C1 segment of cervical spinal cord (tissue), 14 donors: ENCODE results near the gene CFAP251.
A peak's percentile ranks its signal among the peaks of the same experiment; 100 is the strongest.
"Not testable (repeated sequence)": the region's sequence is repeated elsewhere in the genome, so short reads cannot be mapped to it uniquely, and the experiment has no call there.

Experiments
- DNase-seq, 14 donors: peaks; one replicate each; lab custom pipeline; 2025; lab: John Stamatoyannopoulos, UW

Gene CFAP251, protein sequence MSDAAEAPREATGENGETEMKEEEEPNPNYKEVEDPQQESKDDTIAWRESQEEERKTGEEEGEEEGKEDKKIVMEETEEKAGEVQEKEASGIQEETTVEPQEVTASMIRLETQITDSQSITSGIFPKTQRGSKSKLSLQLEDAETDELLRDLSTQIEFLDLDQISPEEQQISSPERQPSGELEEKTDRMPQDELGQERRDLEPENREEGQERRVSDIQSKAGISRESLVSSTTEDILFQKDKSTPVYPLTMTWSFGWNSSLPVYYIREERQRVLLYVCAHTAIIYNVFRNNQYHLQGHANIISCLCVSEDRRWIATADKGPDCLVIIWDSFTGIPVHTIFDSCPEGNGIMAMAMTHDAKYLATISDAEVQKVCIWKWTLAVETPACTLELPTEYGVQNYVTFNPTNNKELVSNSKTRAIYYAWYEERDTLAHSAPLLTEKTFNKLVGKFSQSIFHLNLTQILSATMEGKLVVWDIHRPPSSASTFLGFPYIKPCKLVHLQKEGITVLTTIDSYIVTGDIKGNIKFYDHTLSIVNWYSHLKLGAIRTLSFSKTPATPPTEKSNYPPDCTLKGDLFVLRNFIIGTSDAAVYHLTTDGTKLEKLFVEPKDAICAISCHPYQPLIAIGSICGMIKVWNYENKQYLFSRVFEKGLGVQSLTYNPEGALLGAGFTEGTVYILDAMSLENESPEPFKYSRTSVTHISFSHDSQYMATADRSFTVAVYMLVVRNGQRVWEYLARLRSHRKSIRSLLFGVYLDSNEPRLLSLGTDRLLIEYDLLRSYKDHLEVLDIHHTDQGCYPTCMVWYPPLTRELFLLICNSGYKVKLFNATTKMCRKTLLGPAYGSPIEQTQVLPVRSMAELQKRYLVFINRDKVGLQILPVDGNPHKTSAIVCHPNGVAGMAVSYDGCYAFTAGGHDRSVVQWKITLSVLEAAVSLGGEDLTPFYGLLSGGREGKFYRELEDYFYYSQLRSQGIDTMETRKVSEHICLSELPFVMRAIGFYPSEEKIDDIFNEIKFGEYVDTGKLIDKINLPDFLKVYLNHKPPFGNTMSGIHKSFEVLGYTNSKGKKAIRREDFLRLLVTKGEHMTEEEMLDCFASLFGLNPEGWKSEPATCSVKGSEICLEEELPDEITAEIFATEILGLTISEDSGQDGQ

GRCh38 chr12:121917950-121918678, at the start of gene CFAP251:
Gene CFAP251, plus strand, starts transcription at chr12:121918592. Its CDS starts 2,714 bp downstream, at chr12:121921306.
- DNase-seq = peak; percentile 11 to 84 (median 74)

DNA sequence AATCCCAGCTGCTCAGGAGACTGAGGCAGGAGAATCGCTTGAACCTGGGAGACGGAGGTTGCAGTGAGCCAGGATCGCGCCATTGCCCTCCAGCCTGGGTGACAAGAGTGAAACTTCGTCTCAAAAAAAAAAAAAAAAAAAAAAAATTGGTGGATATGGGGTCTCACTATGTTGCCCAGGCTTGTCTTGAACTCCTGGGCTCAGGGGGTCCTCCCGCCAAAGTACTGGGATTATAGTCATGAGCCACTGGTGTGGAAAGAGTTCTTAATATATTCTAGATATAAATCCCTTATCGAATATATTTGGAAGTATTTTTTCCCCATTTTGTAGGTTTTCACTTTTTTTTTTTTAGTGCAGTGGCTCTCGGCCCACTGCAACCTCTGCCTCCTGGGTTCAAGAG, 49.2 kb upstream of the CFAP251 start:
- not testable (repeated sequence) for DNase-seq

DNA sequence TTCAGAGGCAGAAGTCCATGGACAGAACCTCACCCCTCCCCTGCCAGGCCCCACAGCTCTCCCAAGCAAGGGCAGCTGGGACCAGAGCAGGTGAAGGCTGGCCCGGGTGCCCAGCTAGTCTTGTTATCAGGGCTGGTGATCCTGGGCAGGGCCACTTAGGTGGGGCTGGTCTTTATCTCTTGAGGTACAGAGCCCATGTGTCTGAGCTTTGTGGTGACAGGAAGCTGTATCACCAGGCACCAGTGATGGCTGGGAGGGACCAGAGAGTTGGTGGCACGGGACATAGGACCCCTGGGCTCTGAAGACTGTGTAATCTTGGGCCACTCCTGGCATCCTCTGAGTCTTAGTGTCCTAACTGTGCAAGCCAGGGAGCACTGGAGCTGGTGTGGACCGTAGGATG, 46.9 kb upstream of the CFAP251 start:
- no peak for DNase-seq

GRCh38 chr12:121872546-121873215, 45.7 kb upstream of the CFAP251 start:
- DNase-seq = peak in 4 of 14 donors; percentile 10 to 84 (median 34)

DNA sequence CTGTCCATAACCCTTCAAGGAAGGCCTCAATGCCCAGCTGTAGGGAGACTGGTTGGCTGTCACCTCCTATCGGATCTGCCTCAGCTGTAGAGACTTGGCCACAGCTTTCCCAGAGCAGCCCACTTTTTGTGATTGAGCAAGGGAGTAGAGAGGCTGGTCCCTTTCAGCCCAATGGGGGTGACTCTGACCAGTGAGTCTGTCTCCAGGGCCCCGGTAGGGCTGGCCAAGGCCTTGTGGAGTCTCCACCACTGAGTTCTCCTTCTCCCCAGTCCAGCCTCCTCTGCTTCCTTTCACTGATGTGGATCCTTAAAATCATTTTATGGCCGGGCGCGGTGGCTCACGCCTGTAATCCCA, 45.2 kb upstream of the CFAP251 start:
- no peak for DNase-seq

GRCh38 chr12:121874071-121874470, 44.3 kb upstream of the CFAP251 start:
- no peak for DNase-seq

DNA sequence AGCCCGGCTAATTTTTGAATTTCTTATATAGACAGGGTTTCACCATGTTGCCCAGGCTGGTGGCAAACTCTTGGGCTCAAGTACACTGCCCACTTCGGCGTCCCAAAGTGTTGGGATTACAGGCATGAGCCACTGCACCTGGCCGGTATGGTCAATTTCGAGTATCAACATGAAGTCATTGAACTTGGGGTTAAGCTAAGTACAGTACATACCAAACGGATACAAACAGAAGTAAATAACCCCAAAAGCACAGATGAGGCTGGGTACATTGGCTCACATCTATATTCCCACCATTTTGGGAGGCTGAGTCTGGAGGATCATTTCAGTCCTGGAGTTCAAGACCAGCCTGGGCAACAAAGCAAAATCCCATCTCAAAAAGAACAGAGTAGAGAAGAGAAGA, 42.8 kb upstream of the CFAP251 start:
- no peak for DNase-seq

GRCh38 chr12:121876080-121876447, 42.3 kb upstream of the CFAP251 start:
- DNase-seq = not testable (repeated sequence)

DNA sequence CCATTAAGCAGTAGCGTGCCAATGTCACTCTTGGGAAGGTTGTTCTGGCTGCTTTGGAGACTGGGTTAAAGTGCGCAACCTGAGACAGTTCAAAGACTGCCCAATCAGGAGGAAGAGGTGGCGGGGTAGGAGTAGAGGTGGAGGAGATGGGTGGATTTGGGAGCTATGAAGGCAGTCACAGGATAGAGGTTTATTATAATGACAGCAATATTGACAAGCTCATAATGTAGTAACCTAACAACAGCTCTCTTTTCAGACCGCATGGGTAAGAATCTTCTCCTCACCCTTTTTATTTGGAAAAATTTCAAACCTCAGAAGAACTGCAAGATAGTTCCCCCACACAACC, 35.1 kb upstream of the CFAP251 start:
- DNase-seq = no peak

- DNase-seq = not testable (repeated sequence)
Measured at GRCh38 chr12:121885129-121885528, 33.3 kb upstream of the CFAP251 start.

- DNase-seq = no peak
Measured at GRCh38 chr12:121888083-121888477, 30.3 kb upstream of the CFAP251 start.

- peak; percentile 65 to 96 (median 92) for DNase-seq
Measured at GRCh38 chr12:121888478-121889273, 29.7 kb upstream of the CFAP251 start, which contains the start of gene PSMD9. Gene PSMD9, plus strand, starts transcription at chr12:121888790. Its CDS starts 67 bp downstream, at chr12:121888857.

DNA sequence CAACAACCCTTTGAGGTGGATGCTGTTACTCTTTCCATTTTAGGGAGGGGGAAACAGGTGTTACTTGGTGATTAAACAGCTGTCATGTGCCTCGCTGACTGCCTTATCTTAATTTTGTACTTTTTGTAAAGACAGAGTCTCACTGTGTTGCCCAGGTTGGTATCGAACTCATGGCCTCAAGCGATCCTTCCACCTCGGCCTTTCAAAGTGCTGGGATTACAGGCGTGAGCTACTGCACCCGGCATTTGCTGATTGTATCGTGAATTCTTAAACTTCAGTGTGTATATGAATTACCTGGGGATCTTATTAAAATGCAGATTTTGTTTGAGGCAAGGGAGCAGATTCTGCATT, 29.1 kb upstream of the CFAP251 start:
- no peak for DNase-seq

GRCh38 chr12:121889661-121890060, 28.7 kb upstream of the CFAP251 start:
- DNase-seq = not testable (repeated sequence)

- DNase-seq = no peak
Measured at GRCh38 chr12:121892673-121893561, 25.5 kb upstream of the CFAP251 start.

GRCh38 chr12:121893961-121894460, 24.4 kb upstream of the CFAP251 start:
- DNase-seq = no peak

DNA sequence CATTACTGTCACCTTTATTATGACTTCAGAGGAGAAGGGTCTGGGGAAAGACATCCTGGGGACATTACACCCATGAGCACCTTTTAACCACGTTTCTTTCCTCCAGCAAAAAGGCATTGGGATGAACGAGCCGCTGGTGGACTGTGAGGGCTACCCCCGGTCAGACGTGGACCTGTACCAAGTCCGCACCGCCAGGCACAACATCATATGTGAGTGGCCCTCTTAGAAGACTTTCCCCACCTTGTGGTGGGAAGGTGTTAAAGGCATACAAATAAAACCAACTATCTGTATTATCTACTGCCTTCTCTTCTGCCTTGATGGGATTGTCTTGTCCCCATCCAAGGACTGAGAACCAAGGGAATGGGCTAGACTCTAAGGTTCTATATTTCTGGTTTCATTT, 23.8 kb upstream of the CFAP251 start:
- peak in 1 of 14 donors; percentile 8 for DNase-seq

GRCh38 chr12:121898287-121898686, 20.1 kb upstream of the CFAP251 start:
- DNase-seq = no peak

- DNase-seq = no peak
Measured at GRCh38 chr12:121899590-121899989, 18.8 kb upstream of the CFAP251 start.
